ENCODE results near the gene OXSR1.

Gene OXSR1

GRCh38 chr3:38141952-38142273 is 23.4 kb upstream of the OXSR1 start:
- TF ChIP-seq CTCF (IDR thresholded peaks at IDR 0.05; ENCODE audit: control extremely low read depth, extremely low read depth, low read depth, missing control alignments), result no peak
- ChIA-PET POLR2A (interaction anchor here (1.8 kb wide), 1 partner anchor 23 kb away, joined by 5 read pairs; the partner anchor contains the start of gene OXSR1), CTCF (interaction anchor here (1.0 to 5.5 kb wide), 6 partner anchors 11 to 338 kb away, joined by 3 to 30 read pairs (median 4); partner anchors contain the start of gene OXSR1)
- DNase-seq (ENCODE audit: extremely low spot score), result no peak

DNA sequence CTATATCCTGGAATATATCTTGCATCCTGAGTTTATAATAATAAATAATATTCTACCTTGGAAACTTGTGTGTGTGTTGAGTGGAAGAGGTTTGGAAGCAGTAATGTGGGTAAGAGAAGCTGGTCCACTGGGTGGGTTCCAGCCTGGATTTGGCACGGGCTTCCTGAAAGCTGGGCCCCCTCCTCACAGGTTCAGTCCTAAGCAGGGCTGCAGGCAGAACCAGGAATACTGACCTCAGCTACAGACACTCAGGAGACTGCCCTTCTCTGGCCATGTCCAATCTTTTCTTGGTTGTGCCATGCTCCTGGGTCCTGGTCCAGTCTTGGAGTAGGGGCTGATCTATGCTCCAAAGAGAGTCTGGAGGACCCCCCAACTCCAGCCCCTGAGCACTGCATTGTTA is 22.4 kb upstream of the OXSR1 start:
- ChIA-PET CTCF (interaction anchor here (1.0 to 5.5 kb wide), 4 partner anchors 11 to 337 kb away, joined by 3 to 30 read pairs (median 9); partner anchors contain the start of gene OXSR1), POLR2A (interaction anchor here (1.8 kb wide), 1 partner anchor 22 kb away, joined by 5 read pairs; the partner anchor contains the start of gene OXSR1)
- no peak for TF ChIP-seq CTCF (IDR thresholded peaks at IDR 0.05; ENCODE audit: control extremely low read depth, extremely low read depth, low read depth, missing control alignments)
- no peak for DNase-seq (ENCODE audit: extremely low spot score)

- DNase-seq (ENCODE audit: extremely low spot score), result no peak
- ChIA-PET CTCF (interaction anchor here (1.5 to 5.5 kb wide), 3 partner anchors 10 to 21 kb away, joined by 4 to 30 read pairs (median 14); partner anchors contain the start of gene OXSR1), POLR2A (no interaction called here)
- no peak for TF ChIP-seq CTCF (IDR thresholded peaks at IDR 0.05; ENCODE audit: control extremely low read depth, extremely low read depth, low read depth, missing control alignments)
Measured at GRCh38 chr3:38143511-38143910, 21.8 kb upstream of the OXSR1 start.

DNA sequence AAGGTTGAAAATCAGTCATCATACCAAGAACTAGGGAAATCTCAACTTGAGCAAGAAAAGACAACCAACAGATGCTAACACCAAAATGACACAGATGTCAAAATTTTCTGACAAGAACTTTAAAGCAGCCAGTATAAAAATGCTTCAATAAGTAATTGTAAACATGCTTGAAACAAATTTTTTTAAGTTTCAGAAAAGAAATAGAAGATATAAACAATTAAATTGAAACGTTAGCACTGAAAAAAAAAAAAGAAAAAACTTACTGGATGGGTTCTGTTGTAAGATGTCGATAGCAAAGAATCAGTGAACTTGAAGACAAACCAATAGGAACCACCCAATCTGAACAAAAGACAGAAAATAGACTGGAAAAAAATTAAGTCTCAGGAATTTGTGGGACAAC is 18.8 kb upstream of the OXSR1 start:
- ChIA-PET POLR2A (no interaction called here), CTCF (no interaction called here)
- DNase-seq (ENCODE audit: extremely low spot score), result no peak
- TF ChIP-seq CTCF (IDR thresholded peaks at IDR 0.05; ENCODE audit: control extremely low read depth, extremely low read depth, low read depth, missing control alignments), result no peak

DNA sequence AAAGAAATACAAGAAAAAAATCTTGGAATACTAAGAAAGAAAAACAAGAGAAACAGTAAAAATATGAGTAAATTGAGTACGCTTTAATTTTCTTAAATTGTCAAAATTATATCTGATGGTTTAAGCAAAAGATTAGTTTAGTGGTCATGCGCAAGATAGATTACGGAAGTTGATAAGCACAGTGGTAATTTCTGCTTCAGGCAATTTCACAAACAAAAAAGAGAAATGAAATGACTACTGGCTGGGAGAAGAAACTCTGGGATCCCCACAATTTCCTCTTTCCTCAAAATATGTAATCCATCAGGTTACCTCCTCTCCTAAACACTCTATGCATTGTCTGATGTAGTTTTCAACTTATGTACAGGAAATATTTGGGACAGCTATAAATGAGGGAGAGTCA is 17.9 kb upstream of the OXSR1 start:
- DNase-seq (ENCODE audit: extremely low spot score), result no peak
- ChIA-PET POLR2A (no interaction called here), CTCF (interaction anchor here (0.7 to 0.8 kb wide), 3 partner anchors 12 to 20 kb away, joined by 3 read pairs; no protein-coding TSS in a partner anchor)
- TF ChIP-seq CTCF (IDR thresholded peaks at IDR 0.05; ENCODE audit: control extremely low read depth, extremely low read depth, low read depth, missing control alignments), result no peak

- POLR2A ChIA-PET, result no interaction called here
Measured at GRCh38 chr3:38148311-38148882, 16.9 kb upstream of the OXSR1 start.

More at GRCh38 chr3:38148311-38148882, 16.9 kb upstream of the OXSR1 start:
- CTCF ChIA-PET, result interaction anchor here (0.7 to 1.0 kb wide), 5 partner anchors 11 to 372 kb away, joined by 3 read pairs; no protein-coding TSS in a partner anchor
- DNase-seq (ENCODE audit: extremely low spot score), result no peak
- TF ChIP-seq CTCF (IDR thresholded peaks at IDR 0.05; ENCODE audit: control extremely low read depth, extremely low read depth, low read depth, missing control alignments), result no peak
